ENCODE data around the gene PIP4K2A.
"Not testable (repeated sequence)": the region's sequence is repeated elsewhere in the genome, so short reads cannot be mapped to it uniquely, and the experiment has no call there.

Gene PIP4K2A

GRCh38 chr10:22508214-22508613, 206.2 kb downstream of the PIP4K2A start:
- H3K27ac ChIP-seq (ENCODE audit: low read depth, low read length); H3K27me3 ChIP-seq (ENCODE audit: insufficient read depth, low read length): not testable (repeated sequence)
- WGBS = 92% methylated on average over 1 of the region's 2 CpGs

GRCh38 chr10:22505911-22506685, 208.3 kb downstream of the PIP4K2A start:
- no peaks in the 10 kb centered on the region for H3K9me3 ChIP-seq (ENCODE audit: insufficient read depth, low read depth, low read length)
- H3K9ac ChIP-seq (ENCODE audit: low read depth, low read length) = no peak overlapping the region
- no peaks in the 10 kb centered on the region for H3K27me3 ChIP-seq (ENCODE audit: insufficient read depth, low read length)
- no peak overlapping the region for H3K4me3 ChIP-seq (ENCODE audit: low read length)
- WGBS = 91% methylated on average over 11 of the region's 11 CpGs
- H3K4me1 ChIP-seq (ENCODE audit: insufficient read depth, low read length) = no peaks in the 10 kb centered on the region
- H3K36me3 ChIP-seq (ENCODE audit: insufficient read depth, low read length) = no peaks in the 10 kb centered on the region
- H3K27ac ChIP-seq (ENCODE audit: low read depth, low read length) = no peak overlapping the region

More at GRCh38 chr10:22508214-22508613, 206.2 kb downstream of the PIP4K2A start:
- not testable (repeated sequence) for H3K36me3 ChIP-seq (ENCODE audit: insufficient read depth, low read length); H3K9me3 ChIP-seq (ENCODE audit: insufficient read depth, low read depth, low read length); H3K9ac ChIP-seq (ENCODE audit: low read depth, low read length); H3K4me1 ChIP-seq (ENCODE audit: insufficient read depth, low read length); H3K4me3 ChIP-seq (ENCODE audit: low read length)

- 89% methylated on average over 4 of the region's 4 CpGs for WGBS
- H3K9me3 ChIP-seq (ENCODE audit: insufficient read depth, low read depth, low read length) = no peaks in the 10 kb centered on the region
- no peak overlapping the region for H3K4me3 ChIP-seq (ENCODE audit: low read length)
- no peaks in the 10 kb centered on the region for H3K36me3 ChIP-seq (ENCODE audit: insufficient read depth, low read length)
- H3K9ac ChIP-seq (ENCODE audit: low read depth, low read length) = no peak overlapping the region
- H3K27me3 ChIP-seq (ENCODE audit: insufficient read depth, low read length) = no peaks in the 10 kb centered on the region
- no peaks in the 10 kb centered on the region for H3K4me1 ChIP-seq (ENCODE audit: insufficient read depth, low read length)
- H3K27ac ChIP-seq (ENCODE audit: low read depth, low read length) = no peak overlapping the region
These were observed 209.6 kb downstream of the PIP4K2A start for GRCh38 chr10:22504766-22505165.

- Histone ChIP-seq H3K36me3 (ENCODE audit: insufficient read depth, low read length) (no peaks in the 10 kb centered on the region), H3K4me3 (ENCODE audit: low read length) (no peak overlapping the region), H3K9me3 (ENCODE audit: insufficient read depth, low read depth, low read length) (no peaks in the 10 kb centered on the region), H3K27ac (ENCODE audit: low read depth, low read length) (no peak overlapping the region), H3K4me1 (ENCODE audit: insufficient read depth, low read length) (no peaks in the 10 kb centered on the region), H3K27me3 (ENCODE audit: insufficient read depth, low read length) (no peaks in the 10 kb centered on the region), H3K9ac (ENCODE audit: low read depth, low read length) (no peak overlapping the region)
- WGBS = 90% methylated on average over 9 of the region's 9 CpGs
These were observed 210.9 kb downstream of the PIP4K2A start for GRCh38 chr10:22503315-22504088.

GRCh38 chr10:22501863-22502262, 212.5 kb downstream of the PIP4K2A start:
- 100% methylated on average over 2 of the region's 2 CpGs for WGBS
- H3K27ac ChIP-seq (ENCODE audit: low read depth, low read length) = no peak overlapping the region
- no peaks in the 10 kb centered on the region for H3K9me3 ChIP-seq (ENCODE audit: insufficient read depth, low read depth, low read length)

GRCh38 chr10:22501413-22501812, 213.0 kb downstream of the PIP4K2A start:
- 90% methylated on average over 3 of the region's 3 CpGs for WGBS
- no peak overlapping the region for H3K27ac ChIP-seq (ENCODE audit: low read depth, low read length)

More at GRCh38 chr10:22501863-22502262, 212.5 kb downstream of the PIP4K2A start:
- H3K4me3 ChIP-seq (ENCODE audit: low read length) = no peak overlapping the region
- no peak overlapping the region for H3K9ac ChIP-seq (ENCODE audit: low read depth, low read length)
- H3K27me3 ChIP-seq (ENCODE audit: insufficient read depth, low read length) = no peaks in the 10 kb centered on the region
- no peaks in the 10 kb centered on the region for H3K36me3 ChIP-seq (ENCODE audit: insufficient read depth, low read length)
- no peaks in the 10 kb centered on the region for H3K4me1 ChIP-seq (ENCODE audit: insufficient read depth, low read length)

GRCh38 chr10:22500656-22501340, 213.6 kb downstream of the PIP4K2A start:
- no peak overlapping the region for H3K27ac ChIP-seq (ENCODE audit: low read depth, low read length)
- 95% methylated on average over 7 of the region's 7 CpGs for WGBS
- no peaks in the 10 kb centered on the region for H3K9me3 ChIP-seq (ENCODE audit: insufficient read depth, low read depth, low read length)
- no peaks in the 10 kb centered on the region for H3K36me3 ChIP-seq (ENCODE audit: insufficient read depth, low read length)
- no peak overlapping the region for H3K9ac ChIP-seq (ENCODE audit: low read depth, low read length)
- H3K4me1 ChIP-seq (ENCODE audit: insufficient read depth, low read length) = no peaks in the 10 kb centered on the region
- no peaks in the 10 kb centered on the region for H3K27me3 ChIP-seq (ENCODE audit: insufficient read depth, low read length)
- no peak overlapping the region for H3K4me3 ChIP-seq (ENCODE audit: low read length)

More at GRCh38 chr10:22501413-22501812, 213.0 kb downstream of the PIP4K2A start:
- no peaks in the 10 kb centered on the region for H3K9me3 ChIP-seq (ENCODE audit: insufficient read depth, low read depth, low read length)
- no peaks in the 10 kb centered on the region for H3K36me3 ChIP-seq (ENCODE audit: insufficient read depth, low read length)
- no peak overlapping the region for H3K4me3 ChIP-seq (ENCODE audit: low read length)
- no peak overlapping the region for H3K9ac ChIP-seq (ENCODE audit: low read depth, low read length)
- H3K4me1 ChIP-seq (ENCODE audit: insufficient read depth, low read length) = no peaks in the 10 kb centered on the region
- H3K27me3 ChIP-seq (ENCODE audit: insufficient read depth, low read length) = no peaks in the 10 kb centered on the region

- 89% methylated on average over 1 of the region's 2 CpGs for WGBS
- H3K4me3 ChIP-seq (ENCODE audit: low read length); H3K9me3 ChIP-seq (ENCODE audit: insufficient read depth, low read depth, low read length); H3K36me3 ChIP-seq (ENCODE audit: insufficient read depth, low read length); H3K4me1 ChIP-seq (ENCODE audit: insufficient read depth, low read length); H3K9ac ChIP-seq (ENCODE audit: low read depth, low read length); H3K27ac ChIP-seq (ENCODE audit: low read depth, low read length); H3K27me3 ChIP-seq (ENCODE audit: insufficient read depth, low read length): not testable (repeated sequence)
These were observed 214.4 kb downstream of the PIP4K2A start for GRCh38 chr10:22499973-22500372.

- 92% methylated on average over 3 of the region's 3 CpGs for WGBS
- H3K27me3 ChIP-seq (ENCODE audit: insufficient read depth, low read length) = no peaks in the 10 kb centered on the region
These were observed 219.0 kb downstream of the PIP4K2A start for GRCh38 chr10:22495396-22495795.

GRCh38 chr10:22494007-22494406, 220.4 kb downstream of the PIP4K2A start:
- Histone ChIP-seq H3K4me1 (ENCODE audit: insufficient read depth, low read length) (no peaks in the 10 kb centered on the region), H3K4me3 (ENCODE audit: low read length) (no peak overlapping the region), H3K27ac (ENCODE audit: low read depth, low read length) (no peak overlapping the region), H3K9me3 (ENCODE audit: insufficient read depth, low read depth, low read length) (no peaks in the 10 kb centered on the region), H3K27me3 (ENCODE audit: insufficient read depth, low read length) (no peaks in the 10 kb centered on the region), H3K9ac (ENCODE audit: low read depth, low read length) (no peak overlapping the region), H3K36me3 (ENCODE audit: insufficient read depth, low read length) (no peaks in the 10 kb centered on the region)
- WGBS = 90% methylated on average over 2 of the region's 3 CpGs

More at GRCh38 chr10:22495396-22495795, 219.0 kb downstream of the PIP4K2A start:
- no peak overlapping the region for H3K27ac ChIP-seq (ENCODE audit: low read depth, low read length)
- no peaks in the 10 kb centered on the region for H3K36me3 ChIP-seq (ENCODE audit: insufficient read depth, low read length)
- H3K4me3 ChIP-seq (ENCODE audit: low read length) = no peak overlapping the region
- H3K9ac ChIP-seq (ENCODE audit: low read depth, low read length) = no peak overlapping the region
- H3K9me3 ChIP-seq (ENCODE audit: insufficient read depth, low read depth, low read length) = no peaks in the 10 kb centered on the region
- H3K4me1 ChIP-seq (ENCODE audit: insufficient read depth, low read length) = no peaks in the 10 kb centered on the region
